Lower leg skin (tissue), 4 donors: Measurements from ENCODE around the gene LDAH. TPM values are rescaled to one million over a fixed set of nuclear protein-coding genes. Genes with fewer than 3 reads are reported as not detected.

Experiments
- DNase-seq, 2 donors: peaks; one replicate each; pipeline ENCODE4 v3.0.0-alpha.2; 2019; ENCODE audit warnings: low spot score in 2 of 2
- H3K4me3 ChIP-seq: fragments of 200-600 bp; sonication (generic); 2 replicates; pipeline ENCODE4 v1.5.1; 2017; ENCODE audit warnings: mild to moderate bottlenecking, low read depth; ENCODE audit not compliant: poor library complexity, severe bottlenecking
- CTCF ChIP-seq, 3 donors: fragments of 450-650 bp; IDR thresholded peaks; one replicate each; pipeline ENCODE4 v1.5.1; 2016; ENCODE audit warnings: antibody characterized with exemption in 3 of 3, mild to moderate bottlenecking in 3 of 3, moderate library complexity in 2 of 3
- POLR2A ChIP-seq, 2 donors: fragments of 450-650 bp; IDR thresholded peaks; one replicate each; pipeline ENCODE4 v1.6.1; 2016 to 2017; ENCODE audit warnings: antibody characterized with exemption in 2 of 2, mild to moderate bottlenecking in 1 of 2, moderate library complexity in 1 of 2
- WGBS, 2 donors: methylation state at CpG; one replicate each; pipeline ENCODE4 v1.1.5; 2018; 5-methylcytosine and 5-hydroxymethylcytosine counted together
- intact Hi-C: fragments of 100-400 bp; cut with DNase I; formaldehyde crosslinking; loops from one replicate; pipeline ENCODE4 v1.15.0; 2023; ENCODE audit warnings: low total_unique reads
- total RNA-seq, 4 donors: library from RNA; depleted of rRNA; stranded (reverse); fragments of >200 nt; gene quantifications; one replicate each; pipeline ENCODE4 v1.1.0, GENCODE V29; 2016

LDAH gene
- total RNA-seq, 4 donors from 2014 or later: 8.5 to 16.2 (median 11.6) TPM

- intact Hi-C loops: no loop called here
- TF ChIP-seq POLR2A (IDR thresholded peaks at IDR 0.05) (no peak), CTCF (IDR thresholded peaks at IDR 0.05) (no peak)
- no peak for DNase-seq
- 92 to 95% methylated on average over 2 of the region's 2 CpGs for WGBS, 2 donors
- no peak overlapping the region for H3K4me3 ChIP-seq
Observed at GRCh38 chr2:20654535-20654813, 168.4 kb downstream of the LDAH start.

GRCh38 chr2:20653695-20654534 lies 169.0 kb downstream of the LDAH start:
- DNase-seq: no peak
- no peak overlapping the region for H3K4me3 ChIP-seq
- TF ChIP-seq CTCF (IDR thresholded peaks at IDR 0.05): no peak
- WGBS, 2 donors: 83 to 87% methylated on average over 7 of the region's 7 CpGs
- intact Hi-C loops: no loop called here

- intact Hi-C loops: no loop called here
- DNase-seq: no peak
- WGBS, 2 donors: 93% methylated on average over 11 of the region's 11 CpGs
Observed at GRCh38 chr2:20652673-20653575, 170.0 kb downstream of the LDAH start.

GRCh38 chr2:20652141-20652540 lies 170.8 kb downstream of the LDAH start:
- H3K4me3 ChIP-seq: no peak overlapping the region
- intact Hi-C loops: no loop called here
- WGBS, 2 donors: 92 to 96% methylated on average over 7 of the region's 7 CpGs
- DNase-seq: no peak
- TF ChIP-seq POLR2A (IDR thresholded peaks at IDR 0.05): no peak
- no peak for TF ChIP-seq CTCF (IDR thresholded peaks at IDR 0.05)

More at GRCh38 chr2:20652673-20653575, 170.0 kb downstream of the LDAH start:
- no peak overlapping the region for H3K4me3 ChIP-seq
- TF ChIP-seq CTCF (IDR thresholded peaks at IDR 0.05) (no peak), POLR2A (IDR thresholded peaks at IDR 0.05) (no peak)

GRCh38 chr2:20651731-20652099 lies 171.2 kb downstream of the LDAH start:
- 66 to 75% methylated on average over 7 of the region's 7 CpGs for WGBS, 2 donors
- no peak overlapping the region for H3K4me3 ChIP-seq
- intact Hi-C loops: no loop called here
- no peak for DNase-seq
- TF ChIP-seq CTCF (IDR thresholded peaks at IDR 0.05): no peak
- no peak for TF ChIP-seq POLR2A (IDR thresholded peaks at IDR 0.05)
